GM11168 (cell line): ENCODE results near the gene PPAN.

Experiments
- in situ Hi-C: fragments of 300-500 bp; cut with MboI; formaldehyde crosslinking; loops from one replicate; pipeline ENCODE4 v1.12.0; 2022; ENCODE audit warnings: low sequenced_read_pairs; ENCODE audit not compliant: unreplicated experiment

PPAN gene

GRCh38 chr19:10137751-10138682, 31.9 kb downstream of the PPAN start:
- in situ Hi-C loops = no loop called here

GRCh38 chr19:10138879-10139795, 33.0 kb downstream of the PPAN start:
- in situ Hi-C loops = no loop called here

GRCh38 chr19:10139952-10140351, 33.8 kb downstream of the PPAN start:
- in situ Hi-C loops = no loop called here

GRCh38 chr19:10141479-10141878, 35.3 kb downstream of the PPAN start:
- in situ Hi-C loops = no loop called here

GRCh38 chr19:10141973-10142372, 35.8 kb downstream of the PPAN start:
- in situ Hi-C loops = no loop called here

- in situ Hi-C loops = no loop called here
Observed at GRCh38 chr19:10142701-10143375, 36.7 kb downstream of the PPAN start.

GRCh38 chr19:10143681-10144080, 37.5 kb downstream of the PPAN start:
- in situ Hi-C loops = no loop called here

- in situ Hi-C loops = no loop called here
Observed at GRCh38 chr19:10144361-10144760, 38.2 kb downstream of the PPAN start.

GRCh38 chr19:10145031-10145430, 38.9 kb downstream of the PPAN start:
- in situ Hi-C loops = no loop called here

- in situ Hi-C loops = no loop called here
Observed at GRCh38 chr19:10146142-10146541, 40.0 kb downstream of the PPAN start.

GRCh38 chr19:10149427-10149826, 43.3 kb downstream of the PPAN start:
- in situ Hi-C loops = no loop called here

- in situ Hi-C loops = no loop called here
Observed at GRCh38 chr19:10151521-10151920, 45.4 kb downstream of the PPAN start.

- in situ Hi-C loops = no loop called here
Observed at GRCh38 chr19:10152100-10152499, 45.9 kb downstream of the PPAN start.

GRCh38 chr19:10155839-10156238, 49.7 kb downstream of the PPAN start:
- in situ Hi-C loops = no loop called here

- in situ Hi-C loops = no loop called here
Observed at GRCh38 chr19:10158071-10158470, 51.9 kb downstream of the PPAN start.

GRCh38 chr19:10158485-10158884, 52.3 kb downstream of the PPAN start:
- in situ Hi-C loops = no loop called here

GRCh38 chr19:10159610-10160009, 53.4 kb downstream of the PPAN start:
- in situ Hi-C loops = no loop called here
